ENCODE results near the gene CCDC194. TPM values are rescaled to one million over a fixed set of nuclear protein-coding genes. Genes with fewer than 3 reads are reported as not detected.
A peak's percentile ranks its signal among the peaks of the same experiment; 100 is the strongest.

Gene CCDC194
- total RNA-seq, 2 donors from 2014 or later: not detected

DNA sequence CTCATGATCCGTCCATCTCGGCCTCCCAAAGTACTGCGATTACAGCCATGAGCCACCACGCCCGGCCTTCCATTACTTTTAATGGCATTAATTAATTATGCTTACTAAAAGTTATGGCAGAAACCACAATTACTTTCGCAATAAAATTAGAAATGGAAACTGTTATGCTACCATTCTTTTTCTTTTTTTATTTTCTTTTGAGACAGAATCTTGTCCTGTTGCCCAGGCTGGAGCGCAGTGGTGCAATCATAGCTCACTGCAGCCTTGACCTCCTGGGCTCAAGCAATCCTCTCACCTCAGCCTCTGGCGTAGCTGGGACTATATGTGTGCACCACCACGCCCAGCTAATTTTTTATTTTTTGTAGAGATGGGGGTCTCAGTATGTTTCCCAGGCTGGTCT, 16.0 kb upstream of the CCDC194 start:
- ATAC-seq: no peak
- 85 to 89% methylated on average over 9 of the region's 9 CpGs for WGBS, 2 donors

DNA sequence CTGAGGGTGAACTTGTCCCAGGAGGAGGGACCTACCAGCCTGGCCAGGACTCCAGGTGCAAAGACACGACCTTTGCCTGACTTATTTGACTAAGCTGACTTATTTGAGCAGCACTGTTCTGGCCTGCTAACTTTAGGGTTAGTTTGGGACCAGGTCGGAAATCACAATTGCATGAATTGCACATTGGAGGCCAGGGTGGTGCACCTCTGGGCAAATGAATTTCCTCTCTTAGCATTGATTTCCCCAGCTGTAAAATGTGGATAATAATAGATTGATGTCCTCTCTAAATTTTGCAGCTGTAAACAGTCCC, 12.8 kb upstream of the CCDC194 start:
- Histone ChIP-seq H3K36me3 (replicated peaks in 1 of 2; ENCODE audit: insufficient read depth in 1 of 2, low read depth in 2 of 2) (no peaks in the 10 kb centered on the region), H3K9me3 (no peaks in the 10 kb centered on the region), H3K27ac (peak overlapping the region in 2 of 4 donors; percentile 60 to 73), H3K4me3 (no peak overlapping the region), H3K4me1 (no peaks in the 10 kb centered on the region), H3K27me3 (no peaks in the 10 kb centered on the region)
- ATAC-seq (no peak), DNase-seq (no peak)
- intact Hi-C loops (cut with DNase I): no loop called here
- 31 to 50% methylated on average over 2 of the region's 2 CpGs for WGBS, 2 donors
- TF ChIP-seq POLR2A (IDR thresholded peaks at IDR 0.05): no peak
- TF ChIP-seq, protein P1, sequence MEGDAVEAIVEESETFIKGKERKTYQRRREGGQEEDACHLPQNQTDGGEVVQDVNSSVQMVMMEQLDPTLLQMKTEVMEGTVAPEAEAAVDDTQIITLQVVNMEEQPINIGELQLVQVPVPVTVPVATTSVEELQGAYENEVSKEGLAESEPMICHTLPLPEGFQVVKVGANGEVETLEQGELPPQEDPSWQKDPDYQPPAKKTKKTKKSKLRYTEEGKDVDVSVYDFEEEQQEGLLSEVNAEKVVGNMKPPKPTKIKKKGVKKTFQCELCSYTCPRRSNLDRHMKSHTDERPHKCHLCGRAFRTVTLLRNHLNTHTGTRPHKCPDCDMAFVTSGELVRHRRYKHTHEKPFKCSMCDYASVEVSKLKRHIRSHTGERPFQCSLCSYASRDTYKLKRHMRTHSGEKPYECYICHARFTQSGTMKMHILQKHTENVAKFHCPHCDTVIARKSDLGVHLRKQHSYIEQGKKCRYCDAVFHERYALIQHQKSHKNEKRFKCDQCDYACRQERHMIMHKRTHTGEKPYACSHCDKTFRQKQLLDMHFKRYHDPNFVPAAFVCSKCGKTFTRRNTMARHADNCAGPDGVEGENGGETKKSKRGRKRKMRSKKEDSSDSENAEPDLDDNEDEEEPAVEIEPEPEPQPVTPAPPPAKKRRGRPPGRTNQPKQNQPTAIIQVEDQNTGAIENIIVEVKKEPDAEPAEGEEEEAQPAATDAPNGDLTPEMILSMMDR (IDR thresholded peaks at IDR 0.05): no peak

More for the DNA sequence above, 16.0 kb upstream of the CCDC194 start:
- Histone ChIP-seq H3K27ac (no peak overlapping the region), H3K27me3 (no peaks in the 10 kb centered on the region), H3K9me3 (no peaks in the 10 kb centered on the region), H3K4me3 (no peak overlapping the region), H3K36me3 (replicated peaks in 1 of 2; ENCODE audit: insufficient read depth in 1 of 2, low read depth in 2 of 2) (no peaks in the 10 kb centered on the region), H3K4me1 (no peaks in the 10 kb centered on the region)
- no peak for DNase-seq
- intact Hi-C loops (cut with DNase I): no loop called here
- TF ChIP-seq POLR2A (IDR thresholded peaks at IDR 0.05): no peak
- TF ChIP-seq, protein P1 (IDR thresholded peaks at IDR 0.05): no peak

DNA sequence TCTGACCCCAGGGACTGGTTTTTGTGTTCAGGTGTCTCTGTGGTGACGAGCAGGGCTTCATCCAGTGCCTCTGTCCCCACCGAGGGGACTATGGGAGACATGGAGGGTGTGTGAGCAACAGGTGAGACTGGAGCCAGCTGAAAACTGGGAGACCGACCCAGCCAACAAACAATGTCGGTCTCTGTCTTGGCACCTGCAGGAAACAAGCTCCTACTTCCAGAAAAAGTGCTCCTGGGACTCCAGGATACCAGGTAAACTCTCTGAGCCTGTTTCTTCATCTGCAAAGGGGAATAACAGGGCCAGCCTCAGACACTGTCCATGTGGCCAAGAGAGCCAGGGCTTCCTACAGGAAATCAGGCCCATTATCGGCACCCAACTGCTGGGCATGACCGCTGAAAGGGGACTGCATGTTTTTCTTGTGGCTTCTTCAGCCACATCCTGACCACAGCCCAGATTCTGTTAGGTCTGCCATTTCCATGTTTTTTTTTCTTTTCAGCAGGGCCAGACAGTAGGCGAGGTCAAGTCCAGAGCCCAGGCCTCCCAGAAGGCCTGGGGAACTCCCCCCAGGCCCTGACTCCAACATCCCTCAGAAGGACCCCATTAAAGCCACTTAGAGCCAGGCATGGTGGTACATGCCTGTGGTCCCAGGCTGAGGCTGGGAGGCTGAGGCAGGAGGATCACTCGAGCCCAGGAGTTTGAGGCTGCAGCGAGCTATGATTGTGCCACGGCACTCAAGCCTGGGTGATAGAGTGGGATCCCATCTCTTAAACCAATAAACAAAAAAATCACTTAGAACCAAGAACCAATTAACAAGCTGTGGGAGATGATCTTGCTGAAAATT, 12.3 kb upstream of the CCDC194 start:
- TF ChIP-seq, protein P1 (IDR thresholded peaks at IDR 0.05): no peak
- no peak for TF ChIP-seq POLR2A (IDR thresholded peaks at IDR 0.05)
- 68 to 86% methylated on average over 6 to 10 of the region's 10 CpGs for WGBS, 2 donors
- Histone ChIP-seq H3K4me3 (no peak overlapping the region), H3K4me1 (no peaks in the 10 kb centered on the region), H3K27ac (peak overlapping the region in 3 of 4 donors; percentile 48 to 73 (median 60)), H3K27me3 (no peaks in the 10 kb centered on the region), H3K9me3 (no peaks in the 10 kb centered on the region), H3K36me3 (replicated peaks in 1 of 2; ENCODE audit: insufficient read depth in 1 of 2, low read depth in 2 of 2) (no peaks in the 10 kb centered on the region)
- intact Hi-C loops (cut with DNase I): no loop called here
- DNase-seq (peak in 1 of 4 donors; percentile 8), ATAC-seq (no peak)

DNA sequence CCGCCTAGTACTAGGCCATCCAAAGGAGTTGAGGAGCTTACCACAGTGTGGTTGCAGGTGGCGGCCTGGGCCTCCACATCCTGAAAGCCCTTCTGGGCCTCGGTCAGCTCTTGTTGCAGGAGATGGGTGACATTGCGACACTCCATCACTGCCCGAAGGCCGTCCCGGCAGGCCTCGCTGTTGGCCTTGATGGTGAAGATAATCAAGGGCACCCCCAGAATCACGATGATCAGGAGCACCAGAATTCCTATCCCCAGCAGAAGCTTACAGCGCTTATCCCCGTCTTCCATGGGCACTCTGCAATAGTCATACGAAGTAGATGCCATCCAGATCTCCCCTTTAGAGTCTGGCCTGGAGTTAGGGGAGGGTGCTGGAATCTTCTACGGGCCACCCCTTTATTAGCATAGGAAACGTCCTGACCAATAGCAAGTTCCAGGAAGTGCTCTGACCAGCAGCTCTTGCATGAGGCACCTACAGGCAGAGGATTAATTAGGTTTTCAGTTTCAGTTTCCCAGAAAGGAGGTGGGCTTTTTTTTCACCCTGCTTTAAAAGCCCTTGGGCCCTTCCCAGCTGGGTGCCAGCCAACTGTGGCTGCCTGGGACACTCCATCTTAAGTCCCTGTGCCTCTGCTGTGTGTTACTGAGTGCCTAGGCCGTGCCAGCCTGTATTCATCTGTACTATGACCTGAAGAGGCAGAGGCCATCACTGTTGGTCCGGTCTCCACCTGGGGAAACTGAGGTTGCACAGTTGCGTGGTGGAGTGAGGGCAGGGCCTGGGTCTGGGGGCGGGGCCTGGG, 11.5 kb upstream of the CCDC194 start, which contains the start of gene BST2:
Gene BST2 (minus strand): TSS at position 381 of the 796 bp plus-strand sequence. CDS start 55 bp downstream, at position 326.
- Histone ChIP-seq H3K9me3 (no peaks in the 10 kb centered on the region), H3K4me1 (no peaks in the 10 kb centered on the region), H3K27me3 (no peaks in the 10 kb centered on the region), H3K4me3 (no peak within 1 kb of the TSS), H3K27ac (peak within 1 kb of the TSS in 3 of 4 donors; percentile 48 to 73 (median 60)), H3K36me3 (replicated peaks in 1 of 2; ENCODE audit: insufficient read depth in 1 of 2, low read depth in 2 of 2) (no peaks in the 10 kb centered on the region)
- intact Hi-C loops (cut with DNase I): no loop called here
- TF ChIP-seq POLR2A (IDR thresholded peaks at IDR 0.05): peak in 1 of 3 donors; percentile 37
- TF ChIP-seq, protein P1 (IDR thresholded peaks at IDR 0.05): no peak
- DNase-seq: peak; percentile 32 to 72 (median 61)
- peak; percentile 85 for ATAC-seq
- WGBS, 2 donors: 54 to 75% methylated on average over 11 to 18 of the region's 18 CpGs
